OCI-LY7 (cell line): ENCODE results near the gene SCYGR1. TPM values are rescaled to one million over a fixed set of nuclear protein-coding genes. Genes with fewer than 3 reads are reported as not detected.

ENCODE experiments used
- BruUV-seq: library from RNA; stranded (reverse); fragments of 400-500 nt; replicated peaks from 2 replicates; lab custom pipeline; 2021; lab: Mats Ljungman, UMichigan
- CTCF ChIA-PET: fragments of 300-600 bp; sonication (Branson Sonifier 250); formaldehyde crosslinking; loops from one replicate; lab custom pipeline; 2022; ENCODE audit warnings: antibody characterized with exemption; ENCODE audit not compliant: unreplicated experiment; lab: Charles Lee
- POLR2A ChIA-PET: fragments of 300-600 bp; sonication (Branson Sonifier 250); formaldehyde crosslinking; loops from one replicate; lab custom pipeline; 2022; ENCODE audit warnings: antibody characterized with exemption; lab: Charles Lee
- DNase-seq: peaks from one replicate; pipeline ENCODE4 v3.0.0-alpha.2; 2015; ENCODE audit warnings: low spot score
- H2AFZ ChIP-seq: fragments of 200-600 bp; sonication (generic), shearing (Covaris generic); 2 replicates; pipeline ENCODE4 v1.6.1; 2014; ENCODE audit warnings: mild to moderate bottlenecking, antibody characterized with exemption, low read length, moderate library complexity
- H3K27ac ChIP-seq: fragments of 200-600 bp; sonication (generic); 2 replicates; pipeline ENCODE4 v1.5.1; 2014; ENCODE audit warnings: mixed run types, low read depth, mild to moderate bottlenecking, moderate library complexity, low read length, inconsistent platforms; ENCODE audit not compliant: poor library complexity, severe bottlenecking
- H3K36me3 ChIP-seq: fragments of 200-600 bp; sonication (generic); 2 replicates; pipeline ENCODE4 v1.6.1; 2014; ENCODE audit warnings: mild to moderate bottlenecking, antibody characterized with exemption, low read length, moderate library complexity, mixed read lengths; ENCODE audit not compliant: insufficient read depth
- H3K4me1 ChIP-seq: fragments of 200-600 bp; sonication (generic); 2 replicates; pipeline ENCODE4 v1.5.1; 2014; ENCODE audit warnings: mild to moderate bottlenecking, low read length; ENCODE audit not compliant: insufficient read depth, poor library complexity, severe bottlenecking
- H3K4me2 ChIP-seq: fragments of 200-600 bp; sonication (generic); 2 replicates; pipeline ENCODE4 v1.6.1; 2014; ENCODE audit warnings: mild to moderate bottlenecking, low read length
- H3K4me3 ChIP-seq: fragments of 200-600 bp; sonication (generic); 2 replicates; pipeline ENCODE4 v1.5.1; 2014; ENCODE audit warnings: mild to moderate bottlenecking, low read depth, low read length; ENCODE audit not compliant: poor library complexity, severe bottlenecking
- H3K79me2 ChIP-seq: fragments of 200-600 bp; sonication (generic); 2 replicates; pipeline ENCODE4 v1.6.1; 2016; ENCODE audit warnings: low read depth, mild to moderate bottlenecking, low read length, moderate library complexity, mixed read lengths; ENCODE audit not compliant: insufficient read depth
- H3K9me2 ChIP-seq: fragments of 200-600 bp; sonication (generic); 2 replicates; pipeline ENCODE4 v1.6.1; 2016; ENCODE audit warnings: mild to moderate bottlenecking, low read length, mixed read lengths; ENCODE audit not compliant: insufficient read depth
- H3K9me3 ChIP-seq: fragments of 200-600 bp; sonication (generic); 2 replicates; pipeline ENCODE4 v1.6.1; 2014; ENCODE audit warnings: mild to moderate bottlenecking, mixed run types, low read length, mixed read lengths
- H4K20me1 ChIP-seq: fragments of 200-600 bp; sonication (generic); 2 replicates; pipeline ENCODE4 v1.6.1; 2014; ENCODE audit warnings: mild to moderate bottlenecking, antibody characterized with exemption, low read length, moderate library complexity, mixed read lengths; ENCODE audit not compliant: insufficient read depth
- CTCF ChIP-seq: fragments of 200-600 bp; sonication (generic); conservative IDR thresholded peaks from 2 replicates; pipeline ENCODE4 v1.5.1; 2014; ENCODE audit warnings: mild to moderate bottlenecking, antibody characterized with exemption, low read length, moderate library complexity, mixed read lengths
- EZH2phosphoT487 ChIP-seq: fragments of 200-600 bp; sonication (generic); IDR thresholded peaks from 2 replicates; pipeline ENCODE4 v1.6.1; 2018; ENCODE audit warnings: low read depth, borderline replicate concordance, mild to moderate bottlenecking, mixed run types, antibody characterized with exemption, low read length, moderate library complexity, mixed read lengths
- intact Hi-C: fragments of 100-400 bp; cut with micrococcal nuclease; formaldehyde crosslinking; loops from one replicate; pipeline ENCODE4 v1.10.0; 2022; ENCODE audit not compliant: unreplicated experiment
- total RNA-seq, 2 experiments: library from RNA; depleted of rRNA in 1 of 2; stranded (reverse); fragments of >200 nt in 1 of 2; shearing (Covaris generic) in 1 of 2; gene quantifications; 2 replicates each; pipeline ENCODE4 v1.2.3, GENCODE V29; 2014 to 2022

SCYGR1 gene
- total RNA-seq, 2 experiments from 2014 or later: not detected

GRCh38 chr2:227398684-227399670 lies 11.2 kb upstream of the SCYGR1 start:
- no peaks in the 10 kb centered on the region for H4K20me1 ChIP-seq
- no peaks in the 10 kb centered on the region for H3K36me3 ChIP-seq
- no TSS peak for BruUV-seq
- no peaks in the 10 kb centered on the region for H3K4me1 ChIP-seq
- ChIA-PET POLR2A (interaction anchor here (0.6 to 0.7 kb wide), 3 partner anchors 140 to 588 kb away, joined by 3 to 5 read pairs (median 3); no protein-coding TSS in a partner anchor), CTCF (interaction anchor here (0.5 to 0.6 kb wide), 2 partner anchors 86 to 289 kb away, joined by 3 to 4 read pairs; no protein-coding TSS in a partner anchor)
- H3K4me2 ChIP-seq: no peak overlapping the region
- no peak overlapping the region for H2AFZ ChIP-seq
- no peaks in the 10 kb centered on the region for H3K9me3 ChIP-seq
- H3K9me2 ChIP-seq: no peaks in the 10 kb centered on the region
- H3K79me2 ChIP-seq: no peaks in the 10 kb centered on the region
- no peak for DNase-seq
- H3K4me3 ChIP-seq: no peak overlapping the region
- intact Hi-C loops: no loop called here
- TF ChIP-seq EZH2phosphoT487: no peak
- no peak for TF ChIP-seq CTCF
- H3K27ac ChIP-seq: no peak overlapping the region

GRCh38 chr2:227397562-227397961 lies 9.8 kb upstream of the SCYGR1 start:
- Histone ChIP-seq H2AFZ (no peak overlapping the region), H3K4me1 (no peaks in the 10 kb centered on the region), H3K4me2 (no peak overlapping the region), H3K4me3 (no peak overlapping the region), H4K20me1 (no peaks in the 10 kb centered on the region), H3K9me2 (no peaks in the 10 kb centered on the region), H3K27ac (no peak overlapping the region), H3K9me3 (no peaks in the 10 kb centered on the region), H3K36me3 (no peaks in the 10 kb centered on the region), H3K79me2 (no peaks in the 10 kb centered on the region)
- BruUV-seq: no TSS peak
- intact Hi-C loops: no loop called here
- TF ChIP-seq CTCF (no peak), EZH2phosphoT487 (no peak)
- POLR2A ChIA-PET: no interaction called here
- DNase-seq: no peak
- CTCF ChIA-PET: no interaction called here
